Left lung (tissue), 10 donors: ENCODE data around the gene HSPB1. TPM values are rescaled to one million over a fixed set of nuclear protein-coding genes. Genes with fewer than 3 reads are reported as not detected.

Source experiments
- ATAC-seq: fragments of 200-7000 bp; cut with Tn5 transposase; one replicate; pipeline ENCODE4 v1.9.1; 2020; ENCODE audit warnings: moderate library complexity
- DNase-seq, 4 donors: peaks; one replicate each; pipeline ENCODE4 v3.0.0-alpha.2; 2013 to 2020
- H3K27ac ChIP-seq, 2 donors: fragments of 200-600 bp; sonication (generic) in 1 of 2; one replicate each; pipeline versions ENCODE4 v1.5.0 to v1.8.0; 2020 to 2021
- H3K27me3 ChIP-seq, 2 donors: fragments of 200-600 bp; sonication (generic) in 1 of 2; one replicate each; pipeline versions ENCODE4 v1.5.0 to v1.8.0; 2020 to 2021
- H3K36me3 ChIP-seq, 2 donors: fragments of 200-600 bp; sonication (generic) in 1 of 2; one replicate each; pipeline versions ENCODE4 v1.5.0 to v1.8.0; 2020 to 2021
- H3K4me1 ChIP-seq, 2 donors: fragments of 200-600 bp; one replicate each; pipeline ENCODE4 v1.8.0; 2021
- H3K4me3 ChIP-seq, 2 donors: fragments of 200-600 bp; sonication (generic) in 1 of 2; one replicate each; pipeline versions ENCODE4 v1.5.0 to v1.8.0; 2020 to 2021; ENCODE audit warnings: mild to moderate bottlenecking in 1 of 2
- H3K9me3 ChIP-seq, 2 donors: fragments of 200-600 bp; sonication (generic) in 1 of 2; one replicate each; pipeline versions ENCODE4 v1.5.0 to v1.8.0; 2020 to 2021
- intact Hi-C, 2 donors: fragments of 100-400 bp; cut with DNase I; formaldehyde crosslinking; loops; one replicate each; pipeline versions ENCODE4 v1.11.2 to v1.14.2; 2022
- polyA plus RNA-seq, 6 donors: library from polyadenylated mRNA; unstranded; fragments of 120-200 nt; gene quantifications; one replicate each; pipeline ENCODE4 v1.2.1, GENCODE V29; 2013; ENCODE audit not compliant: insufficient read length in 6 of 6
- total RNA-seq, 2 donors: library from RNA; stranded (reverse); fragmentation: NEBNext Ultra II Directional; extraction: Animal tissue kit (Norgen Biotek cat#: 25700); gene quantifications; one replicate each; pipeline ENCODE4 v1.2.1, GENCODE V29; 2021
- TF ChIP-seq, protein P1 (sequence below), 2 donors: fragments of 200-600 bp; sonication (generic) in 1 of 2; IDR thresholded peaks; one replicate each; pipeline versions ENCODE4 v1.5.0 to v1.8.0; 2021; ENCODE audit warnings: antibody characterized with exemption in 2 of 2
- donor health status: DM: no; HTN: yes; CAD: no.
- donor health status: DM: no; HTN: no; CAD: no.

HSPB1 gene
- total and polyA plus RNA-seq, 8 donors: 219 to 951 (median 306) TPM

DNA sequence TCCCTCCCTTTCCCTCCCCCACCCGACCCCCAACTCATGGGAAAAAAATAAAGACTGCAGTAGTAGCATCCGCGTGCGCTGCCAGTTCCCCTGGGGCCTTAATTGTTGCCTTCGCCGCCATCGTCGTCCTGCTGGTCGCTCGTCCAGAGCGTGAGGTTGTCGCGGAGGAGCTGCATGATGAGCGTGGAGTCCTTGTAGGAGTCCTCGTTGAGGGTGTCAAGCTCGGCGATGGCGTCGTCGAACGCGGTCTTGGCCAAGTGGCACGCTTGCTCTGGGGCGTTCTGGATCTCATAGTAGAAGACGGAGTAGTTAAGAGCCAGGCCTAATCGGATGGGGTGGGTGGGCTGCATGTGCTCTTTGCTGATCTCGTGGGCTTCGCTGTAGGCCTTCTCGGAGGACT lies 27.0 kb downstream of the HSPB1 start:
- peaks cover 7 to 58% of the 10 kb centered on the region in 2 donors for H3K36me3 ChIP-seq
- H3K4me3 ChIP-seq: no peak overlapping the region
- H3K9me3 ChIP-seq: no peaks in the 10 kb centered on the region
- TF ChIP-seq, protein P1, sequence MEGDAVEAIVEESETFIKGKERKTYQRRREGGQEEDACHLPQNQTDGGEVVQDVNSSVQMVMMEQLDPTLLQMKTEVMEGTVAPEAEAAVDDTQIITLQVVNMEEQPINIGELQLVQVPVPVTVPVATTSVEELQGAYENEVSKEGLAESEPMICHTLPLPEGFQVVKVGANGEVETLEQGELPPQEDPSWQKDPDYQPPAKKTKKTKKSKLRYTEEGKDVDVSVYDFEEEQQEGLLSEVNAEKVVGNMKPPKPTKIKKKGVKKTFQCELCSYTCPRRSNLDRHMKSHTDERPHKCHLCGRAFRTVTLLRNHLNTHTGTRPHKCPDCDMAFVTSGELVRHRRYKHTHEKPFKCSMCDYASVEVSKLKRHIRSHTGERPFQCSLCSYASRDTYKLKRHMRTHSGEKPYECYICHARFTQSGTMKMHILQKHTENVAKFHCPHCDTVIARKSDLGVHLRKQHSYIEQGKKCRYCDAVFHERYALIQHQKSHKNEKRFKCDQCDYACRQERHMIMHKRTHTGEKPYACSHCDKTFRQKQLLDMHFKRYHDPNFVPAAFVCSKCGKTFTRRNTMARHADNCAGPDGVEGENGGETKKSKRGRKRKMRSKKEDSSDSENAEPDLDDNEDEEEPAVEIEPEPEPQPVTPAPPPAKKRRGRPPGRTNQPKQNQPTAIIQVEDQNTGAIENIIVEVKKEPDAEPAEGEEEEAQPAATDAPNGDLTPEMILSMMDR (IDR thresholded peaks at IDR 0.05): no peak
- ATAC-seq (no peak), DNase-seq (peak in 1 of 4 donors; percentile 74)
- intact Hi-C loops: no loop called here
- no peak overlapping the region for H3K27ac ChIP-seq
- H3K27me3 ChIP-seq: no peaks in the 10 kb centered on the region
- peaks cover 13 to 54% of the 10 kb centered on the region in 2 donors for H3K4me1 ChIP-seq

DNA sequence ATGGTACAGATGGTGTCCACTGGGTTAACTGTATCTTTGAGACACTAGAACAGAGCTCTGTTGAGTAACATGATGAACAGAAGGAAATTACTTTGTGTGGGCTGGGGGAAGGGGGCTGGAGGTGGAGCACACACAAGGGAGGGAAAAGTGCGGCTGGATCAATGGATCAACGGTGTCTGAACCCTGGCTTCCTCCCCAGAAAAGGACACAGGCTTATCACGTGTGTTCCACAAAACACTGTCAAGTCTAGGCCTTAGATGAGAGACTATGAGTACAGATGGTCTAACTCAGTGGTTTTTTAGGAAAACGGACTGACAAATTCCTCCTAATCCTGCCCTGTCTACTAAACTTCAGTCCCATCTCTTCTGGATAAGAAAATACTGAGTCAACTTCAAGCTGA lies 27.8 kb downstream of the HSPB1 start:
- Histone ChIP-seq H3K4me1 (peaks cover 13 to 61% of the 10 kb centered on the region in 2 donors), H3K4me3 (no peak overlapping the region), H3K36me3 (peaks cover 7 to 50% of the 10 kb centered on the region in 2 donors), H3K27ac (no peak overlapping the region), H3K27me3 (no peaks in the 10 kb centered on the region), H3K9me3 (no peaks in the 10 kb centered on the region)
- ATAC-seq (no peak), DNase-seq (no peak)
- intact Hi-C loops: no loop called here
- TF ChIP-seq, protein P1 (IDR thresholded peaks at IDR 0.05): no peak

- peaks cover 13 to 65% of the 10 kb centered on the region in 2 donors for H3K4me1 ChIP-seq
- H3K27ac ChIP-seq: no peak overlapping the region
- intact Hi-C loops: no loop called here
- TF ChIP-seq, protein P1 (IDR thresholded peaks at IDR 0.05): no peak
- no peaks in the 10 kb centered on the region for H3K9me3 ChIP-seq
- H3K36me3 ChIP-seq: peaks cover 7 to 46% of the 10 kb centered on the region in 2 donors
- no peak overlapping the region for H3K4me3 ChIP-seq
- H3K27me3 ChIP-seq: no peaks in the 10 kb centered on the region
- DNase-seq (no peak), ATAC-seq (no peak)
These were observed 28.2 kb downstream of the HSPB1 start for GRCh38 chr7:76330673-76331072.

GRCh38 chr7:76332078-76332477 lies 29.6 kb downstream of the HSPB1 start:
- TF ChIP-seq, protein P1 (IDR thresholded peaks at IDR 0.05): no peak
- intact Hi-C loops: no loop called here
- no peak overlapping the region for H3K27ac ChIP-seq
- H3K9me3 ChIP-seq: no peaks in the 10 kb centered on the region
- H3K4me3 ChIP-seq: no peak overlapping the region
- peaks cover 13 to 72% of the 10 kb centered on the region in 2 donors for H3K4me1 ChIP-seq
- H3K36me3 ChIP-seq: peaks cover 7 to 39% of the 10 kb centered on the region in 2 donors
- no peaks in the 10 kb centered on the region for H3K27me3 ChIP-seq
- DNase-seq: no peak
- peak; percentile 66 for ATAC-seq

DNA sequence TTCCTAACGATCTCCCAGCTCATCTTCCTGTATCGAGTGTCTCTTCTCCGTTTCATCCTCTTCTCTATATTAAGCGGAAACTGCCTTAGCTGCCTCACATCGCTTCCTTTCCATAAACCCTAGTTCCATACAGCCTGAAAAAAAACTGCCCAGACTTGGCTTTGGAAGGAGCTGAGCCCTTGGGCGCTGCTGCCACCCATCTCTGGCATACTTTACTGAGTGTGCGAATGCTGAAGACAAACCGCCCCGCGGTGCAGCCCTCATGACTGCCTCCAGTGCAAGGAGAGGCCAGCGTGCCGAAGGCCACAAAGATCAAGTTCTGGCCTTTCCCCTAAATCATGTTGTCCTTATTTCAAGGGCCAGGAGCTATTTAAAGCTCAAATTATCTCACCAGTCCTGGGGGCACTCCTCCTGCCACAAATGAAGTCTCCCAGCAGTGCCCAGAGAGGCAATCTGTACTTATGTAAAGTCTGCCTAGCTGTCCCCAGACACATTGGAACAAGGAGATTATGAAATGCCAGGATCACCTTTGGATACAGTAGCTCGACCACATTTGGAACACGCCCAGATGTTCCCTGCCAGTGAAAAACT lies 31.1 kb downstream of the HSPB1 start:
- DNase-seq (no peak), ATAC-seq (peak; percentile 14)
- no peaks in the 10 kb centered on the region for H3K9me3 ChIP-seq
- intact Hi-C loops: no loop called here
- H3K4me1 ChIP-seq: peaks cover 13 to 79% of the 10 kb centered on the region in 2 donors
- no peaks in the 10 kb centered on the region for H3K27me3 ChIP-seq
- H3K27ac ChIP-seq: peak overlapping the region in 1 of 2 donors; percentile 67
- H3K36me3 ChIP-seq: peaks cover 0 to 27% of the 10 kb centered on the region in 2 donors
- TF ChIP-seq, protein P1 (IDR thresholded peaks at IDR 0.05): no peak
- H3K4me3 ChIP-seq: no peak overlapping the region
